Right ventricle myocardium superior (tissue), 1 donor: ENCODE measurements around the gene PIAS3. TPM values are rescaled to one million over a fixed set of nuclear protein-coding genes. Genes with fewer than 3 reads are reported as not detected.
"Not testable (repeated sequence)": the region's sequence is repeated elsewhere in the genome, so short reads cannot be mapped to it uniquely, and the experiment has no call there.

Source experiments
- ATAC-seq: fragments of 200-7000 bp; cut with Tn5 transposase; one replicate; pipeline ENCODE4 v1.9.1; 2020; ENCODE audit warnings: mild to moderate bottlenecking; ENCODE audit not compliant: poor library complexity
- DNase-seq: peaks from one replicate; pipeline ENCODE4 v3.0.0-alpha.2; 2020
- intact Hi-C: fragments of 100-400 bp; cut with DNase I; formaldehyde crosslinking; loops from one replicate; pipeline ENCODE4 v1.11.2; 2022
- total RNA-seq: library from RNA; stranded (reverse); fragmentation: NEBNext Ultra II Directional; extraction: Animal tissue kit (Norgen Biotek cat#: 25700); gene quantifications from one replicate; pipeline ENCODE4 v1.2.1, GENCODE V29; 2021
- donor health status: DM: no; HTN: yes; CAD: no; lungs with severe emphysema.

PIAS3 gene
- total RNA-seq, 1 donor from 2014 or later = 13.2 TPM

- DNase-seq = no peak
- intact Hi-C loops = no loop called here
- ATAC-seq = no peak
Observed at GRCh38 chr1:145837656-145838055, 21.2 kb downstream of the PIAS3 start.

DNA sequence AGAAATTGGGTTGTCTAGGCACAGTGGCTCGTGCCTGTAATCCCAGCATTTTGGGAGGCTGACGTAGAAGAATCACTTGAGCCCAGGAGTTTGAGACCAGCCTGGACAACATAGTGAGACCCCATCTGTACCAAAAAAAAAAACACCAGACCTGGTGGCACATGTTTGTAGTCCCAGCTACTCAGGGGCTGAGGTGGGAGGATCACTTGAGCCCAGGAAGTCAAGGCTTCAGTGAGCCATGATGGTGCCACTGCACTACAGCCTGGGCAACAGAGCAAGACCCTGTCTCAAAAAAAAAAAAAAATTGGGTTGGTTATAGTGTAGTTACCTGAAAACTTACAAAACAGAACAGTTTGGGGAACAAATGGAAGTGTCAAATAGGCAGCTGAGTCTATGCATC is 28.1 kb downstream of the PIAS3 start:
- ATAC-seq, DNase-seq, intact Hi-C loops: not testable (repeated sequence)

- intact Hi-C loops = no loop called here
- DNase-seq (no peak), ATAC-seq (no peak)
Observed at GRCh38 chr1:145828367-145829026, 30.4 kb downstream of the PIAS3 start.

DNA sequence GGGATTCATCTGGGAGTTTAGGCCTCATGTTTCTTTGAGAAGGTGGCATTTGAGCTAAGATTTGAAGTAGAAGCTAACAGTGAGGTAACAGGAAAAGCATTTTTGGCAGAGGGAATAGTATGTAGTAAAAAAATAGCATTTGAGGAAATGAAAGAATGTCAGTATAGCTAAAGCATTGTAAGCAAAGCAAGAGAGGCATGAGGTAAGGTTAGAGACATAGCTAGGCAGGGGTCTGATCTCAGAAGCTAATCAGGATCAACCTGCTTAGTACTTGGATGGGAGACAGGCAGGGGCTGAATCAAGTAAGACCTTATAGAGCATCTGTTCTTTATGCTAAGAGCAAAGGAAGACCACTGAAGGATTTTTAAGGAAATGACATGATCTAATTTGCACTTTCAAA is 30.9 kb downstream of the PIAS3 start:
- intact Hi-C loops = no loop called here
- no peak for DNase-seq
- no peak for ATAC-seq

- DNase-seq (no peak), ATAC-seq (no peak)
- intact Hi-C loops = no loop called here
Observed at GRCh38 chr1:145826030-145826429, 32.9 kb downstream of the PIAS3 start.

GRCh38 chr1:145824499-145824842 is 34.4 kb downstream of the PIAS3 start:
- ATAC-seq (no peak), DNase-seq (no peak)
- intact Hi-C loops = no loop called here

DNA sequence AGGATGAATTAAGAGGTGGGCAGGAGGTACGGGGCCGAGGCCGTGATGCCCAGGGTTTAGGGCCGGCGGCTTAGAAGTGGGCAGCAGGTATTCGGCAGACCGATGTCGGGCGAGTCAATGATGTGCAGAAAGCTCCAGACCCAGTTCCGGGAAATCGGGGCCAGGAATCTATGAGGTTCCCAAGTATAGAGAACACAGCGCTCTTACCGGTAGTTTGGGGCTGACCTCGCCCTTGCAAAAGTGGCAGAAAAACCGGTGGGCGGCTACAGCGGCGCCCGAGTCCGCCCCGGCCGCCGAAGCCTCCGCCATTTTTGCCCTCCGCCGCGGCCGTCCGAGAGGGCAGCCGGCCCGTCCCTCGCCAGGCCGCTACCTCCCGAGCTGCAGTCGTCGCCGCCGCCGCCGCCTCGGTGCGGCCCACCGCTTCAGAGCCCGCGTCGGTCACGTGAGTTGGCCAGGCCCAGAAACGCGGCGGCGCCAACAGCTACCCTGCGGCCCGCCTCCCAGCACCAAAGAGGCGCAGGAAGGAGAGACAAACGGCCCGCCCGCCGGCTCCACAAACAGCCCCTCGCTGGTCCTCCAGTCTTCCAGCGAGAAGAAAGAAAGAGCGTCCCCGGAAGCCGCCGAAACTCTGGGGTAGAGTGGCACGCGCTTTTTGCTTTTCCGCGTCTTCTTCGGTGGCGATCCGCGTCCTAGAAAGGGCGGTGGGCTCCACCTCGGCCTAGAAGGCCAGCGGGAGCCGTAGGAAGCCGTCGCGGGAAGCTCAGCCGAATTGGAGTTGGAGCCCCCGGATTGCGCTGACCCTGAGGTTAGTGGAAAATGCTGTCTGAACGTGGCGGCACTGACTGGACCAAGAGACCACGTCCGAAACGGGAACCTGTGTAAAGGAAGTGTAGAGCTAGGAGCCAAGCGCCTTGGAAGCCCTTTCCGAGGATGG is 35.0 kb downstream of the PIAS3 start, which contains the start of the genes POLR3C and RNF115:
POLR3C (plus strand) TSS at position 636 of the 934 bp plus-strand sequence. CDS start 1,577 bp downstream, outside the sequence.
RNF115 (minus strand) TSS at position 531 of the 934 bp plus-strand sequence; CDS start at position 309, 222 bp downstream.
- peak; percentile 97 for ATAC-seq
- peak; percentile 96 for DNase-seq
- intact Hi-C loops = no loop called here

DNA sequence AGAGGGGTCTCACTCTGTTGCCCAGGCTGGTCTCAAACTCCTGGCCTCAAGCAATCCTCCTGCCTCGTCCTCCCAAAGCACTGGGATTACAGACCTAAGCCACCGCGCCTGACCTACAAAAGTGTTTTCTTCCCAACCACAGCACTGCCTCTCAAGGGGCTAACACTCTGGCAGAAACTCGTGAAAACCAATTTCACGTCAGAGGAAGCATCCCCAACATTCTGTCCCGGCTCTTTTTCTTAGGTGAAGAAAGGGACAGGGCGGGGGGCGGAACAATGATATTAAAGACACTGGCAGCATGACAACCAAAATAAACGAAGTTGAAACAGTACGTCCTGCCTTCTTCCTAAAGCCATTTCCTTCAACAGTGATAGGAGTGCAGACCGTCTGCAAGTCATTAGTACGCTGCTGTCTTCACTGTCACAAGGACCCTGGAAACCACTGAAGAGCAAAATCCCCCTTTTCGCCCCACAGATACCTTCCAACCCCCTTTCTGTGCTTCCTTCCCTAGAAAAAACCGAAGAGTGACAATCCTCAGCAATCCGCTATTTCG is 36.0 kb downstream of the PIAS3 start:
- ATAC-seq = peak; percentile 10
- intact Hi-C loops = not testable (repeated sequence)

DNA sequence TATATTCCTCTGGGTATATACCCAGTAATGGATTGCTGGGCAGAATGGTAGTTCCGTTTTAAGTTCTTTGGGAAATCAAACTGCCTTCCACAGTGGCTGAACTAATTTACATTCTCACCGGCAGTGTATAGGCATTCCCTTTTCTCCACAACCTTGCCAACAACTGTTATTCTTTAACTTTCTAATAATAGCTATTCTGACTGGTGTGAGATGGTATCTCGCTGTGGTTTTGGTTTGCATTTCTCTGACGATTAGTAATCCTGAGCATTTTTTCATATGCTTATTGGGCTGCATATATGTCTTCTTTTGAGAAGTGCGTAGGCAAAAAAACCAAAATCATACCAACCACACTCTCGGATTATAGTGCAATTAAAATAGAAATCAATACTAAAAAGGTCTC is 40.8 kb downstream of the PIAS3 start:
- ATAC-seq, intact Hi-C loops: not testable (repeated sequence)

More for the DNA sequence above, 36.0 kb downstream of the PIAS3 start:
- not testable (repeated sequence) for DNase-seq

DNA sequence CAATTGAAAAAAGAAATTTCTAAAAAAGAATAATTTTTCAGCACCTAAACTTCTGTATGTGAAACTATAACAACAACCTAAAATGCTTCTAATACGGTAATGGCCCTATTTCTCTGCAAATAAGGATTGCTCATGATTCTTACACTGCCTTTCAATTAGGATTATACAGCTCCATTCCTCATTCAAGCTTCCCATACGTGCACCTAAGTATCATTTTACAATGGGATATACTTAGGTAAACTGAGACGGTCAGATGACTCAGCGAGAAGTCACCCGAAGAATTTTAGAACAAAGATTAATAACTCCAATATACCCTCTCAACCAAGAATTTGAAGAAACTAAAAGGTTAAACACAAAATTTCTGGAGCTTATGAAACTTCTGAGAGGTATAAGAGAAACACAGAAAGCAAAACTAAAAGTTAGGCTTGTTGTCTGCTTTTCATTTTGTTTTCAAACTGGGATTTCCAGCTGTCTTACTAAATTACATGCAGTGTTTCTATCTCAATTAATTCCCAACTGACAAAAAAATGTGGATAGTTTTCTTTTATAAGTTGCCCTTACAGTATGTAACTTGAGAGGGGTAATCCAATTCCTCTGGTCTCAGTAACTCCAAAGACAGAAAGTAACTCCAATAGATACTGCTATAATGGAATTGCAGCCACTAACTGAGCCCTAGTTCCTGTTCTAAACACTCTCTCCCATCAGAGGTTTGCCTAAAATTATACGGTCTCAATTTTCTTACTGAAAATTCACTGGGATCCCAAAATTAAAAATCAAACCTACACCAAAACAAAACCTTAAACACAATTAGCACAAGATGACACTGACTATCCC is 45.7 kb downstream of the PIAS3 start:
- intact Hi-C loops, DNase-seq: not testable (repeated sequence)
- peak; percentile 38 for ATAC-seq

More for the DNA sequence above, 40.8 kb downstream of the PIAS3 start:
- DNase-seq = not testable (repeated sequence)

GRCh38 chr1:145806844-145807243 is 52.0 kb downstream of the PIAS3 start:
- DNase-seq (no peak), ATAC-seq (no peak)
- intact Hi-C loops = no loop called here

- DNase-seq = no peak
- ATAC-seq = no peak
- intact Hi-C loops = no loop called here
Observed at GRCh38 chr1:145806408-145806807, 52.5 kb downstream of the PIAS3 start.

- ATAC-seq (no peak), DNase-seq (no peak)
- intact Hi-C loops = no loop called here
Observed at GRCh38 chr1:145805057-145805456, 53.8 kb downstream of the PIAS3 start.

- ATAC-seq (no peak), DNase-seq (no peak)
- intact Hi-C loops = no loop called here
Observed at GRCh38 chr1:145804235-145805045, 54.4 kb downstream of the PIAS3 start.

DNA sequence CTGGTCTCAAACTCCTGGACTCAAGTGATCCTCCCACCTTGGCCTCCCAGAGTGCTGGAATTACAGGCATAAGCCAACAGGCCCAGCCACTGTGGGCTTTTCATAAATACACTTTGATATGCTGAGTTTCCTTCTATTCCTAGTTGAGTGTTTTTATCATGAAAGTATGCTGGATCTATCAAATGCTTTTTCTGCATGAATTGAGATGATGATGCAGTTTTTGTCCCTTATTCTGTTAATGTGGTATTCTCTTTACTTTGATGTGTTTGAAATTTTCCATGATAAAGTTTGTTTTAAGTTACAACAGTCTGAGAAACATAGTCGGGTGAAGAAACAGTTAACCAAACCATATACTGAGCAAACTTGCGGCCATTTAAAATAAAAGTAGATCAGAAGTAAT is 59.1 kb downstream of the PIAS3 start:
- intact Hi-C loops = no loop called here
- ATAC-seq (no peak), DNase-seq (no peak)
